Measurements from ENCODE around the gene EMP2.
"Not testable (repeated sequence)": the region's sequence is repeated elsewhere in the genome, so short reads cannot be mapped to it uniquely, and the experiment has no call there.

EMP2 gene

GRCh38 chr16:10577305-10578202, 2.8 kb downstream of the EMP2 start:
- FAIRE-seq: no peak

- no peak for FAIRE-seq
These were observed 3.8 kb downstream of the EMP2 start for GRCh38 chr16:10576390-10577304.

- no peak for FAIRE-seq
These were observed 4.8 kb downstream of the EMP2 start for GRCh38 chr16:10575506-10576130.

- FAIRE-seq: no peak
These were observed 7.8 kb downstream of the EMP2 start for GRCh38 chr16:10572611-10573010.

GRCh38 chr16:10571354-10571753, 9.0 kb downstream of the EMP2 start:
- no peak for FAIRE-seq

GRCh38 chr16:10569621-10570020, 10.8 kb downstream of the EMP2 start:
- no peak for FAIRE-seq

- FAIRE-seq: no peak
These were observed 13.8 kb downstream of the EMP2 start for GRCh38 chr16:10566613-10567012.

- no peak for FAIRE-seq
These were observed 15.2 kb downstream of the EMP2 start for GRCh38 chr16:10565167-10565566.

GRCh38 chr16:10564591-10564990, 15.8 kb downstream of the EMP2 start:
- no peak for FAIRE-seq

GRCh38 chr16:10562361-10562899, 18.0 kb downstream of the EMP2 start:
- no peak for FAIRE-seq

GRCh38 chr16:10561425-10561824, 19.0 kb downstream of the EMP2 start:
- FAIRE-seq: no peak

- FAIRE-seq: no peak
These were observed 19.4 kb downstream of the EMP2 start for GRCh38 chr16:10561001-10561400.

- not testable (repeated sequence) for FAIRE-seq
These were observed 20.6 kb downstream of the EMP2 start for GRCh38 chr16:10559792-10560191.

GRCh38 chr16:10558746-10559641, 21.4 kb downstream of the EMP2 start:
- FAIRE-seq: no peak

- FAIRE-seq: no peak
These were observed 22.1 kb downstream of the EMP2 start for GRCh38 chr16:10558305-10558704.

GRCh38 chr16:10557750-10558149, 22.6 kb downstream of the EMP2 start:
- no peak for FAIRE-seq

- FAIRE-seq: no peak
These were observed 24.2 kb downstream of the EMP2 start for GRCh38 chr16:10556236-10556635.

- no peak for FAIRE-seq
These were observed 25.8 kb downstream of the EMP2 start for GRCh38 chr16:10554569-10554968.

- FAIRE-seq: no peak
These were observed 27.4 kb downstream of the EMP2 start for GRCh38 chr16:10552998-10553491.

GRCh38 chr16:10552281-10552680, 28.1 kb downstream of the EMP2 start:
- FAIRE-seq: no peak

GRCh38 chr16:10551881-10552280, 28.5 kb downstream of the EMP2 start:
- FAIRE-seq: no peak

- no peak for FAIRE-seq
These were observed 32.0 kb downstream of the EMP2 start for GRCh38 chr16:10548404-10548803.
